SKM-1 treated with dmso at 0.1 percent for 144 hours (cell line): ENCODE measurements around the gene MYB.
"Not testable (repeated sequence)": the region's sequence is repeated elsewhere in the genome, so short reads cannot be mapped to it uniquely, and the experiment has no call there.

Source experiments
- DNase-seq: peaks from one replicate; lab custom pipeline; 2025; ENCODE audit not compliant: unreplicated experiment; lab: John Stamatoyannopoulos, UW

The MYB gene

GRCh38 chr6:135162678-135163439, 18.2 kb upstream of the MYB start:
- DNase-seq, result no peak

GRCh38 chr6:135163440-135163738, 17.7 kb upstream of the MYB start:
- DNase-seq, result no peak

GRCh38 chr6:135164387-135164786, 16.7 kb upstream of the MYB start:
- DNase-seq, result not testable (repeated sequence)

GRCh38 chr6:135165031-135165430, 16.1 kb upstream of the MYB start:
- no peak for DNase-seq

GRCh38 chr6:135166515-135166914, 14.6 kb upstream of the MYB start:
- DNase-seq, result no peak

GRCh38 chr6:135167617-135168016, 13.5 kb upstream of the MYB start:
- no peak for DNase-seq

- DNase-seq, result no peak
These were observed 12.3 kb upstream of the MYB start for GRCh38 chr6:135168766-135169165.

GRCh38 chr6:135170238-135170637, 10.9 kb upstream of the MYB start:
- DNase-seq, result no peak

- DNase-seq, result no peak
These were observed 10.3 kb upstream of the MYB start for GRCh38 chr6:135170849-135171248.

- DNase-seq, result no peak
These were observed 7.7 kb upstream of the MYB start for GRCh38 chr6:135173242-135173988.

- DNase-seq, result no peak
These were observed 7.1 kb upstream of the MYB start for GRCh38 chr6:135173989-135174484.

GRCh38 chr6:135176058-135176457, 5.0 kb upstream of the MYB start:
- DNase-seq, result no peak

GRCh38 chr6:135176464-135176863, 4.6 kb upstream of the MYB start:
- DNase-seq, result peak; percentile 76

- DNase-seq, result no peak
These were observed 1.7 kb upstream of the MYB start for GRCh38 chr6:135179372-135179771.

GRCh38 chr6:135179920-135180541, 1.1 kb upstream of the MYB start:
- DNase-seq, result no peak

GRCh38 chr6:135181333-135182070, 394 bp downstream of the MYB start:
- no peak for DNase-seq

- no peak for DNase-seq
These were observed 1.2 kb downstream of the MYB start for GRCh38 chr6:135182071-135183001.

- peak; percentile 32 for DNase-seq
These were observed 2.0 kb downstream of the MYB start for GRCh38 chr6:135183002-135183531.

GRCh38 chr6:135183532-135184440, 2.7 kb downstream of the MYB start:
- peak; percentile 85 for DNase-seq
